ENCODE measurements around the gene HOXD11. TPM values are rescaled to one million over a fixed set of nuclear protein-coding genes. Genes with fewer than 3 reads are reported as not detected.
A peak's percentile ranks its signal among the peaks of the same experiment; 100 is the strongest.

Gene HOXD11
- total RNA-seq, 2 donors from 2014 or later = 0.25 to 1.6 TPM

DNA sequence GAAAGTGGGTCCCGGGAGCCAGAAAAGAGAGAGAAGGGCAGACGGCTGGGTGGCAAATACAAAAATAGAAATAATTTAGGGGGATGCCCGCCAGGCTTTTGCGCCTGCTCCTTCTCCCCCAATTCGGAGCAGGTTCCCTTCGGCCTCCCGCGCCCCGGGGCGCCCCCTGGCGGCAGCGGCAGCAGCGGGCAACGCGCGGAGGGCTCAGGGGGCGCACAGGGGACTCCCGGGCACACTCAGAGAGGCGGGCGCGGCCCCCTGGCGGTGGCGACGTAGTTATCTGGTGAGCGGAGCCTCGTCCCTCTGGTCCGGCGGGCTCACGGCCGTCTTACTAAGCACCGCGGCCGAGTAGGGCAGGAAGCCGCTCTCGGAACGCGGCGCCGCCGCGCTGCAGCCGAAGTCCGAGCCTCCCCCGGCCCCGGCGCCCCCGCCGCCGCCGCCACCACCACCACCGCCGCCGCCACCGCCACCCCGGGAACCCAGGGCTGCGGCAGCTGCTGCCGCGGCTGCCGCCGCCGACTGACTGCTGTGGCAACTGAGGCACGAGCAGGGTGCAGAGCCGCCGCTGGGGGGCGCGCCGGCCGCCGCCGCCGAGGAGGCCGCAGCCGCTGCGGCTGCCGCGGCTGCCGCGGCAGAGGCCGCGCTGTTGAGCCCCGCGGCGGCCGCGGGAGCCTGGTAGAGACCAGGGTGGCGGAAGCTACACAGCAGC, 27.1 kb upstream of the HOXD11 start:
- H3K4me3 ChIP-seq = peak overlapping the region; percentile 25
- TF ChIP-seq, protein P1, sequence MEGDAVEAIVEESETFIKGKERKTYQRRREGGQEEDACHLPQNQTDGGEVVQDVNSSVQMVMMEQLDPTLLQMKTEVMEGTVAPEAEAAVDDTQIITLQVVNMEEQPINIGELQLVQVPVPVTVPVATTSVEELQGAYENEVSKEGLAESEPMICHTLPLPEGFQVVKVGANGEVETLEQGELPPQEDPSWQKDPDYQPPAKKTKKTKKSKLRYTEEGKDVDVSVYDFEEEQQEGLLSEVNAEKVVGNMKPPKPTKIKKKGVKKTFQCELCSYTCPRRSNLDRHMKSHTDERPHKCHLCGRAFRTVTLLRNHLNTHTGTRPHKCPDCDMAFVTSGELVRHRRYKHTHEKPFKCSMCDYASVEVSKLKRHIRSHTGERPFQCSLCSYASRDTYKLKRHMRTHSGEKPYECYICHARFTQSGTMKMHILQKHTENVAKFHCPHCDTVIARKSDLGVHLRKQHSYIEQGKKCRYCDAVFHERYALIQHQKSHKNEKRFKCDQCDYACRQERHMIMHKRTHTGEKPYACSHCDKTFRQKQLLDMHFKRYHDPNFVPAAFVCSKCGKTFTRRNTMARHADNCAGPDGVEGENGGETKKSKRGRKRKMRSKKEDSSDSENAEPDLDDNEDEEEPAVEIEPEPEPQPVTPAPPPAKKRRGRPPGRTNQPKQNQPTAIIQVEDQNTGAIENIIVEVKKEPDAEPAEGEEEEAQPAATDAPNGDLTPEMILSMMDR (IDR thresholded peaks at IDR 0.05) = peak; percentile 73
- peaks cover 95% of the 10 kb centered on the region for H3K27me3 ChIP-seq
- DNase-seq = no peak
- no peak overlapping the region for H3K27ac ChIP-seq
- H3K9ac ChIP-seq (ENCODE audit: low read depth in 2 of 2, low read length in 2 of 2) = no peak overlapping the region
- H3K4me1 ChIP-seq = peaks cover 3% of the 10 kb centered on the region
- no peaks in the 10 kb centered on the region for H3K9me3 ChIP-seq
- no peaks in the 10 kb centered on the region for H3K36me3 ChIP-seq
- intact Hi-C loops (cut with DNase I) = no loop called here

DNA sequence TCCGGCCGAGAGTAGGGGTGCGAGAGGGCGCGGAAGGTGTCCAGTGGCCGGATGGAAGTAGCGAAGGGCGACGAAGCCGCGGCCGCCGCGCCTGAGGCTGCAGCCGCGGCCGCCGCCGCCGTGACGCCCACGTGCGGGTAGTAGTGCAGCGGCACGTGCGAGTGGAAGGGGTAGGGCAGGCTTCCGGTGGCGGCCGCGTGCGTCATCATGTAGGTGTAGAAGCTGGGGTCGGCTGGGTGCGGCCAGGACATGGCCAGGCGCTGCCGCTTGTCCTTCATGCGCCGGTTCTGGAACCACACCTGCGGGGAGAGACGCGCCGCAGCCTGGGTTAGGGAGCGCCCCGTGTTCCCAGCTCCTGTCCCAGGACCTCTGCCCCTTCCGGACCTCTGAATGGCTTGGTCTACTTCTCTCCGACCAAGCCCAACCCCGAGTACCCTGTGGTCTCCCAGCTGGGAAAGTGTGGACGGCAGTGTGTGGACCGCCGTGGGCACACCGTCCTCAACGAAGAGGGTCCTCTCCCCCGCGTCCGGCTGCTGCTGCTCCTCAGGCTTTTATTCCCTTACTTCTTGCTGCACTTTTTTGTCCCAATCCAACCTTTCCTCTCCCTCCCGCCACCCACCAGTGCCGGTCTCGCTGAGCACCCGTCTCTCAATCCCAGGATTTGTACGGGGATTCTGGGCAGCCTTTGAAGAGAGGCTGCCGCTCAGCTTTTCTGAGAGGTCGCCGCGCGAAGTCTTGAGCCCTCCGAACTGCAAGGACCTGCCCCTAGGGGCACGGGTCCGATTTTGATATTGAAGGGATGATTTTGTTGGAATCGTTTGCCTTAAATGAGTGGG, 26.3 kb upstream of the HOXD11 start:
- TF ChIP-seq, protein P1 (IDR thresholded peaks at IDR 0.05) = no peak
- Histone ChIP-seq H3K27ac (no peak overlapping the region), H3K4me1 (peaks cover 7% of the 10 kb centered on the region), H3K27me3 (peaks cover 95% of the 10 kb centered on the region), H3K9ac (ENCODE audit: low read depth in 2 of 2, low read length in 2 of 2) (no peak overlapping the region), H3K4me3 (peak overlapping the region; percentile 9), H3K9me3 (no peaks in the 10 kb centered on the region), H3K36me3 (no peaks in the 10 kb centered on the region)
- no peak for DNase-seq
- intact Hi-C loops (cut with DNase I) = no loop called here

DNA sequence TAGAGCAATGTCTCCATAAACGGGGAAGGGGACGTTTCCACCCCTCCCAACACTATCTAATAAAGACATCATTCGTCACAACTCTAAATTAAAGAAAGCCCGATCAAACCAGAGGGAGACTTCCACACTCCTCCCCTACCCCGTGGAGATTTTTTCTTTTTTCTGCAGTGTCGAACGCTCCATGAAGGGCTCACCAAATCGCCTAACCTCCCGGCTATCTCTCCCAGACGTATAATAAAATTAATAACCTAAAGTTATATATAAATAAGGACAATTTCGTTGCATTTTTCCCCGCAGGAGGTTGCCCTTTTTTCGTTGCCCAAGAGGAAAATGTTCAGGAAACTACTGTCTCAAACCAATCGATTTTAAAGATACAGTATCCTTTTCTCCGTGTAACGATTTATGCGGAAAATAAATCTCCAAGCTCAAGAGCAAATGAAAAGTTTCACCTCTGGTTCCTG, 25.7 kb upstream of the HOXD11 start:
- H3K27ac ChIP-seq = no peak overlapping the region
- no peak overlapping the region for H3K4me3 ChIP-seq
- H3K9me3 ChIP-seq = no peaks in the 10 kb centered on the region
- DNase-seq = no peak
- H3K4me1 ChIP-seq = peaks cover 7% of the 10 kb centered on the region
- H3K27me3 ChIP-seq = peaks cover 95% of the 10 kb centered on the region
- TF ChIP-seq, protein P1 (IDR thresholded peaks at IDR 0.05) = no peak
- H3K36me3 ChIP-seq = no peaks in the 10 kb centered on the region
- no peak overlapping the region for H3K9ac ChIP-seq (ENCODE audit: low read depth in 2 of 2, low read length in 2 of 2)
- intact Hi-C loops (cut with DNase I) = no loop called here

DNA sequence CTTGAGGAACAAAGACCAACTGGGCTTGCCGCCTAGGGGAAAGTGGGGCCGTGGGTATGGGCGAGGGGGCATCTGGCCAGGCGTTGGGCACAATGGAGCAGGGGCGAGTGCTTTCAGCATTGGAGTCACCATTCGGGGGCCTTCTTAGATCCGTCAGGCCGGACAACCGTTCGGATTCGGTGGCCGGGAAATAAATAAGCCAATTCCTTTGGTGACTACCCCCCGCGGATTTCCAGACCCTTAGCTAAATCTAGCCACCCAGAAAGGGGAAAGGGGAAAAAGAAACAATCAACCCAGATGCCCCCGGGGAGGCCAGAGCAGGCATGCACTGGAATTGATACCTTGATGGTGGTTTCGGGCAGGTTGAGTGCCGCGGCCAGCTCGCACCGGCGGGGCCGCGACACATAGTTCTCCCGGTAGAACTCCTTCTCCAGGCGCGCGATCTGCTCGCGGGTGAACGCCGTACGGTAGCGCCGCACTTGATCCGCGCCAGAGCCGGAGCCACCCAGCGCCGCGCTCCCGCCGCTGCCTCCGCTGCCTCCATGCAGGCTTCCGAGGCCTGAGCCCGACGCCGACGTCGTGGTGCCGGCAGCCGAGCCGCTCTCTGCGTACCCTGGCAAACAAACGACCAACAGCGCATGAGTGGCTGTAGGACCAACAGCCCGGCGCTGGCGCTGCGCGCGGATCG, 25.1 kb upstream of the HOXD11 start:
- intact Hi-C loops (cut with DNase I) = no loop called here
- Histone ChIP-seq H3K9ac (ENCODE audit: low read depth in 2 of 2, low read length in 2 of 2) (no peak overlapping the region), H3K4me3 (no peak overlapping the region), H3K27me3 (peaks cover 95% of the 10 kb centered on the region), H3K9me3 (no peaks in the 10 kb centered on the region), H3K4me1 (peaks cover 7% of the 10 kb centered on the region), H3K27ac (no peak overlapping the region), H3K36me3 (no peaks in the 10 kb centered on the region)
- TF ChIP-seq, protein P1 (IDR thresholded peaks at IDR 0.05) = no peak
- peak; percentile 21 for DNase-seq

DNA sequence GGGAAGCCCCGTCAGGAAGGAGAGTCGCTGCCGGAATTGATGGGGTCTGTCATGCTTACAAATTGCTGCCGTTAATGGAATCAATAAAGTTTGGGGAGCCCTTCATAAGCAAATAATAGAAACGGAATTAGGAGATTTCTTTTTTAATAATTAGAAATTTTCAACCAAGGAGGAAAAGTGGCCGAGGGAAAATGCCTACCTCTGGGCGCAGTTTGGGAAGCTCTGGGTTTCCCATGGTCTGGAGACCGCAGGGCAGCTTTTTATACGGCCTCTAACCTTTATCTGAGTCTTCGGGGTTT, 24.6 kb upstream of the HOXD11 start:
- intact Hi-C loops (cut with DNase I) = no loop called here
- Histone ChIP-seq H3K4me1 (peaks cover 7% of the 10 kb centered on the region), H3K27me3 (peaks cover 96% of the 10 kb centered on the region), H3K36me3 (no peaks in the 10 kb centered on the region), H3K27ac (no peak overlapping the region), H3K9ac (ENCODE audit: low read depth in 2 of 2, low read length in 2 of 2) (no peak overlapping the region), H3K4me3 (no peak overlapping the region), H3K9me3 (no peaks in the 10 kb centered on the region)
- TF ChIP-seq, protein P1 (IDR thresholded peaks at IDR 0.05) = no peak
- DNase-seq = no peak

Measured in colonic mucosa (tissue), 4 donors.